ENCODE measurements around the gene SPATA18.

Gene SPATA18

DNA sequence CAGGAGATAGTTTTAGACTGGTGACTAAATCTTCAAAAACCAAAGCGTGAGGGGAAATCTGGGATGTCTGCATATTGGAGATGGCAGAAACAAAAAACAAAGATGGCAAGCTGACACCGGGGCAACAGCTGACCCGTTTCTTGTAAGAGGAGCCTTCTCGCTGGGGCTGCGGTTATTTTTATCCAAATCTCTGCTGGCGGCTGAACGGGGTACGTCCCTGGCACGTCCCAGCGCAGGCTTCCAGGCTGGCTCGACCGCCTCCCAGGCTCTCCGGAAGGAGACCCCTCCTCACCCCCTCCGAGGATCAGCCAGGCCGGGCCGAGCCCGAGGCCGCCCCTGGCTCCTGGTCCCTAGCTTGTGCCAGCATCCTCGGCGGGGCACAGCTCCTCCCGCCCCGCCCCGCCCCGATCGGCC is 13.4 kb upstream of the SPATA18 start (continued):
- TF ChIP-seq INSM2 (tag by site-specific recombination; IDR thresholded peaks at IDR 0.05) (no peak), ZNF560 (tag by site-specific recombination; IDR thresholded peaks at IDR 0.05; ENCODE audit: borderline replicate concordance) (no peak)

- TF ChIP-seq ZBTB26 (tag by site-specific recombination; optimal IDR thresholded peaks at IDR 0.05) (peak; percentile 56), SP7 (tag by site-specific recombination; IDR thresholded peaks at IDR 0.05) (no peak), KLF9 (tag by site-specific recombination; IDR thresholded peaks at IDR 0.05; ENCODE audit: low read depth) (peak; percentile 18; the same call in 1 of the 2 replicates), ZNF335 (tag by site-specific recombination; conservative IDR thresholded peaks at IDR 0.05) (peak; percentile 75), ZBTB8A (tag by site-specific recombination; IDR thresholded peaks at IDR 0.05) (peak; percentile 80), ZNF791 (tag by site-specific recombination; IDR thresholded peaks at IDR 0.05) (no peak), PATZ1 (tag by site-specific recombination; IDR thresholded peaks at IDR 0.05) (peak; percentile 68)
- Histone ChIP-seq H3K4me1 (ENCODE audit: control insufficient read depth, insufficient read depth, low read length) (no peaks in the 10 kb centered on the region), H3K27ac (ENCODE audit: extremely low read depth, low read depth, low read length) (peak within 1 kb of the TSS; percentile 42; the same call in 1 of the 2 replicates), H3K9me3 (ENCODE audit: control insufficient read depth, insufficient read depth, low read depth, low read length) (no peaks in the 10 kb centered on the region), H3K4me3 (ENCODE audit: low read depth, low read length) (peak within 1 kb of the TSS; percentile 78), H3K36me3 (ENCODE audit: control insufficient read depth in 2 of 2, insufficient read depth in 1 of 2, low read length in 2 of 2) (peaks cover 0 to 9% of the 10 kb centered on the region in 2 experiments; a peak in 1 of 3 replicates)
- CTCF ChIA-PET: no interaction called here
- POLR2A ChIA-PET: interaction anchor here (1.0 to 1.6 kb wide), 4 partner anchors 13 to 196 kb away, joined by 3 to 10 read pairs (median 6); partner anchors contain the start of genes DCUN1D4 and SPATA18
These were observed 12.8 kb upstream of the SPATA18 start, which contains the start of gene SGCB for GRCh38 chr4:52038103-52038912. Gene SGCB (minus strand): TSS chr4:52038299. CDS start chr4:52038259, 40 bp downstream.

GRCh38 chr4:52045028-52045427 is 6.1 kb upstream of the SPATA18 start:
- Histone ChIP-seq H3K36me3 (ENCODE audit: control insufficient read depth in 2 of 2, insufficient read depth in 1 of 2, low read length in 2 of 2) (no peaks in the 10 kb centered on the region), H3K27ac (ENCODE audit: extremely low read depth, low read depth, low read length) (no peak overlapping the region), H3K4me1 (ENCODE audit: control insufficient read depth, insufficient read depth, low read length) (no peaks in the 10 kb centered on the region), H3K9me3 (ENCODE audit: control insufficient read depth, insufficient read depth, low read depth, low read length) (no peaks in the 10 kb centered on the region), H3K4me3 (ENCODE audit: low read depth, low read length) (no peak overlapping the region)
- ChIA-PET POLR2A (no interaction called here), CTCF (no interaction called here)
- no peak for TF ChIP-seq ZNF585B (tag by site-specific recombination; IDR thresholded peaks at IDR 0.05)

DNA sequence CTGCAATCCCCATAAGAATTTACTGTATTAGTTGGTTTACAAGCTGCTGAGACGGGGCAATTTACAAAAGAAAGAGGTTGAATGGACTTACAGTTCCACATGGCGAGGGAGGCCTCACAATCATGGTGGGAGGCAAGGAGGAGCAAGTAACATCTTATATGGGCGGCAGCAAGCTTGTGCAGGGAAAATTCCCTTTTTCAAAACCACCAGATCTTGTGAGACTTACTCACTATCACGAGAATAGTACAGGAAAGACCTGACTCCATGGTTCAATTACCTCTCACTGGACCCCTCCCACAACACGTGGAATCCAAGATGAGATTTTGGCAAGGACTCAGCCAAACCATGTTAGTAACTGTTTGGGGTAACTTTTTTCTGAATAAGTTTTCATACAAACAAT is 1.8 kb upstream of the SPATA18 start:
- POLR2A ChIA-PET: no interaction called here
- no peak overlapping the region for H3K27ac ChIP-seq (ENCODE audit: extremely low read depth, low read depth, low read length)
- TF ChIP-seq ZNF514 (tag by site-specific recombination; IDR thresholded peaks at IDR 0.05) (no peak), SCRT1 (tag by site-specific recombination; IDR thresholded peaks at IDR 0.05; ENCODE audit: borderline replicate concordance) (no peak), KLF10 (tag by site-specific recombination; IDR thresholded peaks at IDR 0.05) (no peak), ZNF19 (tag by site-specific recombination; IDR thresholded peaks at IDR 0.05; ENCODE audit: low read depth) (no peak), ZFP3 (tag by site-specific recombination; IDR thresholded peaks at IDR 0.05; ENCODE audit: low read depth) (no peak), OSR2 (tag by site-specific recombination; IDR thresholded peaks at IDR 0.05) (no peak), ZNF148 (tag by site-specific recombination; IDR thresholded peaks at IDR 0.05; ENCODE audit: borderline replicate concordance) (no peak), HOXD13 (CRISPR knock-in tag; IDR thresholded peaks at IDR 0.05; ENCODE audit: borderline replicate concordance) (no peak), ZNF404 (tag by site-specific recombination; IDR thresholded peaks at IDR 0.05) (no peak), ZNF138 (tag by site-specific recombination; IDR thresholded peaks at IDR 0.05; ENCODE audit: borderline replicate concordance) (no peak), ZNF473 (tag by site-specific recombination; IDR thresholded peaks at IDR 0.05) (no peak), ZNF140 (tag by site-specific recombination; IDR thresholded peaks at IDR 0.05) (no peak), ZBTB17 (tag by site-specific recombination; IDR thresholded peaks at IDR 0.05) (no peak)

More for the DNA sequence above, 1.8 kb upstream of the SPATA18 start:
- Histone ChIP-seq H3K4me3 (ENCODE audit: low read depth, low read length) (no peak overlapping the region), H3K36me3 (ENCODE audit: control insufficient read depth in 2 of 2, insufficient read depth in 1 of 2, low read length in 2 of 2) (no peaks in the 10 kb centered on the region), H3K9me3 (ENCODE audit: control insufficient read depth, insufficient read depth, low read depth, low read length) (no peaks in the 10 kb centered on the region), H3K4me1 (ENCODE audit: control insufficient read depth, insufficient read depth, low read length) (no peaks in the 10 kb centered on the region)
- CTCF ChIA-PET: no interaction called here

All from HEK293 (cell line).